Upper lobe of left lung (tissue), 4 donors: ENCODE data around the gene FOXD4L1.
"Not testable (repeated sequence)": the region's sequence is repeated elsewhere in the genome, so short reads cannot be mapped to it uniquely, and the experiment has no call there.

Experiments
- CTCF ChIP-seq, 6 experiments: fragments of 450-650 bp in 4 of 6; fragments of 200-600 bp in 2 of 6; sonication (generic) in 2 of 6; IDR thresholded peaks; one replicate each; pipeline ENCODE4 v1.5.1; 2016 to 2019; ENCODE audit warnings: antibody characterized with exemption in 6 of 6
- EP300 ChIP-seq, 4 donors: sonication (generic); formaldehyde crosslinking; IDR thresholded peaks; one replicate each; pipeline ENCODE4 v1.5.1; 2017; ENCODE audit warnings: antibody characterized with exemption in 4 of 4, control low read depth in 2 of 4
- POLR2A ChIP-seq, 4 donors: fragments of 450-650 bp; IDR thresholded peaks; one replicate each; pipeline ENCODE4 v1.5.1; 2016 to 2017; ENCODE audit warnings: antibody characterized with exemption in 4 of 4, mild to moderate bottlenecking in 2 of 4
- POLR2AphosphoS5 ChIP-seq, 2 donors: sonication (generic); formaldehyde crosslinking; IDR thresholded peaks; one replicate each; pipeline ENCODE4 v1.5.1; 2017; ENCODE audit warnings: antibody characterized with exemption in 2 of 2

GRCh38 chr2:113496527-113496926 lies 1.9 kb upstream of the FOXD4L1 start:
- not testable (repeated sequence) for TF ChIP-seq CTCF, POLR2AphosphoS5, POLR2A, EP300 (IDR thresholded peaks at IDR 0.05)
